ENCODE results near the gene TNFSF10.

DNA sequence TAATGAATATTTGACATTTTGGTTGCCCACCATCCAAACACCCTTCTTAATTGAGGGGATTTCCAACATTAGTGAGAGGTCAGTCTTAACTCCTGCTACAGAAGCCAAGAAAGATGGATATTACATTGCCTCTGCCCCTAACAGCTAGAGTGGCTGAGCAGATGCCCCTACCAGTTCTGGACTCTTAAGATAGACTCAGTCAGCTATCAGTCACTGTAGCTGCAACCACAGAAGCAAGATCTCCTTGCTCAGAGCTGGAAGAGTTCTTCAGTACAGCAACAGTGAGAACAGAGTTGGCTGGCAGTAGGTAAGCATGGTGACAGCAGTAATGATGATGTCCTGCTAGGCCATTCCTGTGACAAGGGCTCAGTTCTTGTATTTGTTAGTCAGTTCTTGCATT is 29.4 kb upstream of the TNFSF10 start:
- TF ChIP-seq, protein P1, sequence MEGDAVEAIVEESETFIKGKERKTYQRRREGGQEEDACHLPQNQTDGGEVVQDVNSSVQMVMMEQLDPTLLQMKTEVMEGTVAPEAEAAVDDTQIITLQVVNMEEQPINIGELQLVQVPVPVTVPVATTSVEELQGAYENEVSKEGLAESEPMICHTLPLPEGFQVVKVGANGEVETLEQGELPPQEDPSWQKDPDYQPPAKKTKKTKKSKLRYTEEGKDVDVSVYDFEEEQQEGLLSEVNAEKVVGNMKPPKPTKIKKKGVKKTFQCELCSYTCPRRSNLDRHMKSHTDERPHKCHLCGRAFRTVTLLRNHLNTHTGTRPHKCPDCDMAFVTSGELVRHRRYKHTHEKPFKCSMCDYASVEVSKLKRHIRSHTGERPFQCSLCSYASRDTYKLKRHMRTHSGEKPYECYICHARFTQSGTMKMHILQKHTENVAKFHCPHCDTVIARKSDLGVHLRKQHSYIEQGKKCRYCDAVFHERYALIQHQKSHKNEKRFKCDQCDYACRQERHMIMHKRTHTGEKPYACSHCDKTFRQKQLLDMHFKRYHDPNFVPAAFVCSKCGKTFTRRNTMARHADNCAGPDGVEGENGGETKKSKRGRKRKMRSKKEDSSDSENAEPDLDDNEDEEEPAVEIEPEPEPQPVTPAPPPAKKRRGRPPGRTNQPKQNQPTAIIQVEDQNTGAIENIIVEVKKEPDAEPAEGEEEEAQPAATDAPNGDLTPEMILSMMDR (IDR thresholded peaks at IDR 0.05): no peak
- TF ChIP-seq EP300 (IDR thresholded peaks at IDR 0.05) (no peak), POLR2A (IDR thresholded peaks at IDR 0.05) (no peak)

All from tibial nerve (tissue), 4 donors.